Activated CD8-positive, alpha-beta T cell treated with anti-CD3 and anti-CD28 coated beads for 36 hours (primary cell): ENCODE data around the gene DSC1. TPM values are rescaled to one million over a fixed set of nuclear protein-coding genes. Genes with fewer than 3 reads are reported as not detected.

Experiments
- ATAC-seq: fragments of 200-7000 bp; cut with Tn5 transposase; one replicate; pipeline ENCODE4 v1.10.0; 2021; ENCODE audit warnings: mild to moderate bottlenecking, moderate library complexity
- CTCF ChIA-PET: fragments of 350-600 bp; sonication (Branson Sonifier 250); formaldehyde crosslinking; loops from one replicate; lab custom pipeline; 2021; ENCODE audit warnings: antibody characterized with exemption; lab: Charles Lee
- POLR2A ChIA-PET: fragments of 350-600 bp; sonication (Branson Sonifier 250); formaldehyde crosslinking; loops from one replicate; lab custom pipeline; 2021; ENCODE audit warnings: antibody characterized with exemption; lab: Charles Lee
- DNase-seq: peaks from one replicate; pipeline ENCODE4 v3.0.0-alpha.2; 2020
- H3K27ac Mint-ChIP-seq: one replicate; pipeline ENCODE4 v1.8.0; 2021; ENCODE audit warnings: mild to moderate bottlenecking, mixed read lengths
- H3K27me3 Mint-ChIP-seq: one replicate; pipeline ENCODE4 v1.8.0; 2021; ENCODE audit warnings: mixed read lengths
- H3K36me3 Mint-ChIP-seq: one replicate; pipeline ENCODE4 v1.8.0; 2021; ENCODE audit warnings: low read depth, mixed read lengths
- H3K4me1 Mint-ChIP-seq: one replicate; pipeline ENCODE4 v1.8.0; 2021; ENCODE audit warnings: low read depth, mixed read lengths
- H3K4me3 Mint-ChIP-seq: one replicate; pipeline ENCODE4 v1.8.0; 2021; ENCODE audit warnings: mild to moderate bottlenecking, moderate library complexity, mixed read lengths
- H3K9me3 Mint-ChIP-seq: one replicate; pipeline ENCODE4 v1.8.0; 2021; ENCODE audit warnings: mixed read lengths
- intact Hi-C: fragments of 100-400 bp; cut with micrococcal nuclease; formaldehyde crosslinking; loops from one replicate; pipeline ENCODE4 v1.10.0; 2022
- total RNA-seq, 2 experiments: library from RNA; stranded (reverse); gene quantifications; one replicate each; pipeline ENCODE4 v1.2.3, GENCODE V29; 2021
- TF ChIP-seq, protein P1 (sequence below): fragments of 200-600 bp; IDR thresholded peaks from one replicate; pipeline ENCODE4 v1.8.0; 2022; ENCODE audit warnings: antibody characterized with exemption, mild to moderate bottlenecking

DSC1 gene
- total RNA-seq, 2 experiments from 2014 or later = 0.16 to 0.23 TPM

DNA sequence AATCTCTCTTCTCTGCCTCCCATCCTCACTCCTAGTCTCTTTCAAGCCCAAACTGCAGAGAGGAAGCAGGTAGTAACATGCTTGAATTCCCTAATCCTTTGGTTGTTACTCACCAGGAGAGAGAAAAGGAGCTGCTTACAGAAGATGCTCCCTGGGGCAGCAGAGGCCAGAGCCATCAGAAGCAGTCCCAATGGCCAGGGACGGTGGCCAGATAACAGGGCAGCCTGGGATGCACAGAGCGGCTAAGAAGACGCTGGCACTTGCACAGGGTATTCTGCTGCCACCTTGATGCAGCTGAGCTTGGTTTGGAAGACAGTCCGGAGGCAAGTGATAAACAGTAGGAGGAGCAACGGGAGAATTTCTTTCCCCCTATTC is 250 bp downstream of the DSC1 start:
- DNase-seq (no peak), ATAC-seq (peak; percentile 24)
- ChIA-PET POLR2A (interaction anchor here (0.6 kb wide), 1 partner anchor 70 kb away, joined by 3 read pairs; no protein-coding TSS in a partner anchor), CTCF (no interaction called here)
- Mint-ChIP-seq H3K36me3 (no peaks in the 10 kb centered on the region), H3K4me3 (peak overlapping the region; percentile 51), H3K9me3 (peaks cover 2% of the 10 kb centered on the region), H3K4me1 (peaks cover 2% of the 10 kb centered on the region), H3K27me3 (no peaks in the 10 kb centered on the region), H3K27ac (peak overlapping the region; percentile 26)
- intact Hi-C loops = no loop called here
- TF ChIP-seq, protein P1, sequence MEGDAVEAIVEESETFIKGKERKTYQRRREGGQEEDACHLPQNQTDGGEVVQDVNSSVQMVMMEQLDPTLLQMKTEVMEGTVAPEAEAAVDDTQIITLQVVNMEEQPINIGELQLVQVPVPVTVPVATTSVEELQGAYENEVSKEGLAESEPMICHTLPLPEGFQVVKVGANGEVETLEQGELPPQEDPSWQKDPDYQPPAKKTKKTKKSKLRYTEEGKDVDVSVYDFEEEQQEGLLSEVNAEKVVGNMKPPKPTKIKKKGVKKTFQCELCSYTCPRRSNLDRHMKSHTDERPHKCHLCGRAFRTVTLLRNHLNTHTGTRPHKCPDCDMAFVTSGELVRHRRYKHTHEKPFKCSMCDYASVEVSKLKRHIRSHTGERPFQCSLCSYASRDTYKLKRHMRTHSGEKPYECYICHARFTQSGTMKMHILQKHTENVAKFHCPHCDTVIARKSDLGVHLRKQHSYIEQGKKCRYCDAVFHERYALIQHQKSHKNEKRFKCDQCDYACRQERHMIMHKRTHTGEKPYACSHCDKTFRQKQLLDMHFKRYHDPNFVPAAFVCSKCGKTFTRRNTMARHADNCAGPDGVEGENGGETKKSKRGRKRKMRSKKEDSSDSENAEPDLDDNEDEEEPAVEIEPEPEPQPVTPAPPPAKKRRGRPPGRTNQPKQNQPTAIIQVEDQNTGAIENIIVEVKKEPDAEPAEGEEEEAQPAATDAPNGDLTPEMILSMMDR = no peak

DNA sequence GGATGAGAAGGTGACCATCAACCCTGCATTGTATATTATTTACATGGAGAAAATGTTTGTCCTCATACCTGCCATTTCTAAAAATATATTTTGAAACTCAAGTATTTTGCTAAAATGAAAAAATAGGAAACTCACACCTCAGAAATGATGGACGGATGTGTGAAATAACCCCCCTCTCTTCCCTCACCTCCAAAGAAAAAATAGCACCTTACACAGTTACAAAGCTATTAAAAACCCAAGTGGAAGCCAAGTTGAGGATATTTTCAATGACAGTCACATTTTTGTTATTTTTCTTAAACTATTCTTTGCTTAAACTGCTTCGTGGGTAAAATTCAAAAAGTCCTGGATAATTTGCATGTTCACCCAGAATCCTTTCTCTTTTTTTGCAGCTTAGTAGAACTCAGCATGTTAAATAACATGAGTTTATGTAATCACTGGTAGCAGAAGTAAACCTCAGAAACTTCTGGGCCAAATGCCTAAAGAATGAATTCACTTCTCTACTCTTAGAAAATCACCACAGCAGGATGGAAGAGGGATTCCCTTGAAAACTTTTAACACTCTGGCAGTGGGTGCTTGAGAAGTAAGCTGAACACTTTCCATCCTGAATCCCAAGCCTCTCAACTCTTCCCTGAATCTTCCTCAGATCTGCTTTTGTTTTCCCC is 768 bp downstream of the DSC1 start:
- intact Hi-C loops = no loop called here
- no peaks in the 10 kb centered on the region for H3K36me3 Mint-ChIP-seq
- peak overlapping the region; percentile 26 for H3K27ac Mint-ChIP-seq
- TF ChIP-seq, protein P1 = no peak
- peak overlapping the region; percentile 51 for H3K4me3 Mint-ChIP-seq
- H3K4me1 Mint-ChIP-seq = peaks cover 2% of the 10 kb centered on the region
- POLR2A ChIA-PET = interaction anchor here (0.6 kb wide), 1 partner anchor 69 kb away, joined by 3 read pairs; no protein-coding TSS in a partner anchor
- CTCF ChIA-PET = no interaction called here
- H3K27me3 Mint-ChIP-seq = no peaks in the 10 kb centered on the region
- no peak for ATAC-seq
- H3K9me3 Mint-ChIP-seq = peaks cover 2% of the 10 kb centered on the region
- no peak for DNase-seq

DNA sequence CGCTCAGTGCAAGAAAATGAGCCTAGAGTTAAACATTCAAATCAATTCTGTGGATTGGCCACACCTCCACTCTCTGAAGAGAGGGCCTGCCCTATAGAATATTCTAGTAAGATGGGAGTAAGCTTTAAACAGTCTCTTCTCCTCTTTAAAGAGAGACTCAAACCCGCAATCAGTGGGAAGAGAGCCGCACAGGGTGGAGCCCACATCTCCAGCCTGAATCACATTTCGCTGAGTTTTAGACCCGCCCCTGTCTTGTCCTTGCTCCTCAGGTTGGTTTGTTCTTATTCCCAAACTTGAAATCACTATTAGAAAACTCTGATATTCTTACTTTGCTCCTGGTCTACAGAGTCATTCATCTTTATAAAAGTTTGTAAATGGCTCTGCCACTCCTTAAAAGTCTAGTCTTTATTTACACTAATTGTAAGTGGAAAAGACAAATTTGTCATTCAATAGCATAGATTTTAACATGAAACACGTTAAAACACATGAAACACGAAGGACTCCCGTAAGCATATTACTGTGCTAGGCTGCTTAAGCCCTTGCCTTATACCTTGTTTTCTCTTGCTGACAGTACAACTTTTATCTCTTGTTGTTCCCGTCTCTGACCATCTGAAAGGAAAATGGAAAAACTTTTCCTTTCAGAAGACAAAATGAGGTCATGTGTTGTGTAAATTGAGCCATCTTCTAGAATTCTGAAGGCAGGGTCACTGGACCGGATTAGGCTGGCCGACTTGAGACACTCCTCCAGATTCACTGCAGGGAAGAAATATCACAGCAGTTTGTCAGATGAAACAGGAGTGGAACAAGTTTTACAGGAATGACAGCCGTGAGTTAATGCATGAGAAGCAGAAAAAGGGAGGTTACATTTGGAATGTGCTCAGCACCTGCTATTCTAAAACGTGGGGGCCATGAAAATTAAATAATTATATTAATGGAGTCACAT is 5.6 kb downstream of the DSC1 start:
- Mint-ChIP-seq H3K36me3 (no peaks in the 10 kb centered on the region), H3K27ac (no peak overlapping the region), H3K4me3 (no peak overlapping the region), H3K27me3 (no peaks in the 10 kb centered on the region), H3K9me3 (peaks cover 5% of the 10 kb centered on the region), H3K4me1 (no peaks in the 10 kb centered on the region)
- TF ChIP-seq, protein P1 = no peak
- no peak for ATAC-seq
- ChIA-PET POLR2A (no interaction called here), CTCF (no interaction called here)
- DNase-seq = no peak
- intact Hi-C loops = no loop called here

DNA sequence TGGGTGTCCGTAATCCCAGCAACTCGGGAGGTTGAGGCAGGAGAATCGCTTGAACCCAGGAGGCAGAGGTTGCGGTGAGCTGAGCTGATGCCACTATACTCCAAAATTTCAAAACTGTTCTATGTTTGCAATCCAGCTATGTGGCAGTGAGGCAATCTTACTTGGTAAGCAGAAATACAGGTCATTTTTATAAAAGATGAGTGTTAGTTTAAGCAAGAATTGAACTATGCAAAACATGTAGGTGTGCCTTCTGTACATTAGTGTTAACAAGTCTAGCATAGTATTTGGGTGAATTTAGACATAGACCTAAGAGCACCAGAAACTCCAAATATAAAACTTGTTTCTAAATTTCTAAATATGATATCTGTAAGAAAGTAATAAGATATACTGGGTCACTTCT is 7.2 kb downstream of the DSC1 start:
- intact Hi-C loops = no loop called here
- no peak for ATAC-seq
- H3K4me1 Mint-ChIP-seq = no peaks in the 10 kb centered on the region
- DNase-seq = no peak
- CTCF ChIA-PET = no interaction called here
- POLR2A ChIA-PET = no interaction called here
- H3K36me3 Mint-ChIP-seq = no peaks in the 10 kb centered on the region
- H3K4me3 Mint-ChIP-seq = no peak overlapping the region
- no peak overlapping the region for H3K27ac Mint-ChIP-seq
- no peaks in the 10 kb centered on the region for H3K27me3 Mint-ChIP-seq
- H3K9me3 Mint-ChIP-seq = peaks cover 5% of the 10 kb centered on the region
- TF ChIP-seq, protein P1 = no peak

DNA sequence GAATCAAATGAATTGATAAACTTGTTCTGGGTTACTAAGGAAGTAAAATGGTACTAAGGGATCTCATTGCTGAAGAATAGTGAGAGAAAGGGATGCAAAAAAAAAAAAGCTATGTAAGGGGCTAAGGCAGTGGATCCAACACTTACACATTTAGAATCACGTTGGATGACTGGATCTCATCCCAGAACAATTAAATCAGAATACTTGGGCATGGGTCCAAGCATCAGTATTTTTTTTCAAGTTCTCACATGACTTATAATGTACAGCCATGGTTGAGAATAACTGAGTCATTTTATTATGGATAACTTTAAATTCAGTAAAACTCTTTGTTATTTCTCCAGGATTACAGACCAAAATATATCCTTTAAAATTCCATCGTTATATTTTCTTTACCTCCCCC is 8.5 kb downstream of the DSC1 start:
- no peak for ATAC-seq
- H3K36me3 Mint-ChIP-seq = no peaks in the 10 kb centered on the region
- TF ChIP-seq, protein P1 = no peak
- H3K27me3 Mint-ChIP-seq = no peaks in the 10 kb centered on the region
- no peak overlapping the region for H3K4me3 Mint-ChIP-seq
- no peak for DNase-seq
- no peaks in the 10 kb centered on the region for H3K4me1 Mint-ChIP-seq
- ChIA-PET CTCF (no interaction called here), POLR2A (no interaction called here)
- H3K9me3 Mint-ChIP-seq = peaks cover 4% of the 10 kb centered on the region
- intact Hi-C loops = no loop called here
- no peak overlapping the region for H3K27ac Mint-ChIP-seq
